G401.6 (cell line): ENCODE results near the gene PRKAG2.
"Not testable (repeated sequence)": the region's sequence is repeated elsewhere in the genome, so short reads cannot be mapped to it uniquely, and the experiment has no call there.

Experiments
- FAIRE-seq: peaks from 2 replicates; lab custom pipeline; 2012; peaks lifted over from hg19 to GRCh38; lab: Jason Lieb, UNC

Gene PRKAG2

DNA sequence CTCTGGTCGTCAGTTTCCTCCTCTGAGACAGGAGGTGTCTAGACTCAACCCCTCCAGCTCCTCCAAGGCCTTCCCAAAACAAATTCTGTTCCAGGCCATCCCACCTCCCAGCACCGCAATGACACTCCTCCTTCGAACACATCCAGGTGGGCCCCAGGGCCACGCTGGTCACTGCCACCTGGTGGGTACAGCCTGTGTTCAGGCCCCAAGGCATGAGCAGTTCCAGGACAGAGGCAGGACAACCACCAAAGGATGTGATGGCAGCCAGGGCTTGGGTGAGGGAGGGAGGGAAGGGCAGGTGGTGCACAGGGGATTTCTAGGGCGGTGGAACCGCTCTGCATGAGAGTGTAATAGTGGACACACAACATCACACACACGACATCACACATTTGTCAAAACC, 76.5 kb downstream of the PRKAG2 start:
- no peak for FAIRE-seq

DNA sequence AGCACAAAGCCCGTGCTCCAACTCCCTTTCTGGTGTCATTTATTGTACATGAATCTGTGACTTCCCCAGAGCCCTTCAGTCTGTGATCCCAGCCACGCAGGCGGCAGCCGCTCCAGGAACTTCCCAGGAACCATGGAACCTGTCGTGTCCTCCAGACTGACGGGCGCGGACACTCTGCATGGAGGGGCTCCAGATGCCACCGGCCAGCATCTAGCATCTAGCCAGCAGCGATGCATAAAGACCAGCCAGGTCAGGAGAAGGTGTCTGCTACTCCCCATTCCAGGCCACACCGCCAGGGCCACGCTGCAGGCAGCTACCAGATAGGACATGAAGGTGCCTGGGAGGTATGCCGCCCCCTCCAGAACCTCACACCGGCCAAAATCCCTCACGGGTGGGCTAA, 77.4 kb downstream of the PRKAG2 start:
- FAIRE-seq = no peak

DNA sequence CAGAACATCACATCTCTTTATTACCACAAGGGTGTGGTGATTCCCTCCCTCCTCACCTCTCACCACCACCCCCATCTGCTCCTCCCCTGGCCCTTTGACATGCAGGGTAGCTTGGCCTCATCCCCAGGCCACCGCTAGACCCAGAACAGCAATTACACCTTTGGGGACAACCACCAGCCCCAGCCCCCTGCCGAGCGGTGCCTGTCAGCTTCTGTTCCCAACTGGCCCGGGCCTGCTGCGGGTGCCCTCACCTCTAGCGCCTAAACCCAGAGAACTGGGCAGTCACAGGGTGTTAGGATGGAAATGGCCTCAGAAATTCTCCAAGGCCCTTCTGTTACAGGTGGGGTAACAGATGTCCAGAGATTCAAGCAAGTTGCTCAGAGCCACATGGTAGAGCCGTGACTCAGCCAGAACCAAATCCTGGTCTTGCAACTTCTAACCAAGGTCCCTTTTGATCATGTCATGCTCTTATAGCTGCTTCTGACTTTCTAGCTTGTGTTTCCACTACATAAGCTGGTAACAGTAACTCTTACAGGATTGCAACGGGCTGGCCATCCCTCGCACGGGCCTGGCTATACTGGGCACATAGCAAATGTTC, 78.0 kb downstream of the PRKAG2 start:
- FAIRE-seq = no peak

DNA sequence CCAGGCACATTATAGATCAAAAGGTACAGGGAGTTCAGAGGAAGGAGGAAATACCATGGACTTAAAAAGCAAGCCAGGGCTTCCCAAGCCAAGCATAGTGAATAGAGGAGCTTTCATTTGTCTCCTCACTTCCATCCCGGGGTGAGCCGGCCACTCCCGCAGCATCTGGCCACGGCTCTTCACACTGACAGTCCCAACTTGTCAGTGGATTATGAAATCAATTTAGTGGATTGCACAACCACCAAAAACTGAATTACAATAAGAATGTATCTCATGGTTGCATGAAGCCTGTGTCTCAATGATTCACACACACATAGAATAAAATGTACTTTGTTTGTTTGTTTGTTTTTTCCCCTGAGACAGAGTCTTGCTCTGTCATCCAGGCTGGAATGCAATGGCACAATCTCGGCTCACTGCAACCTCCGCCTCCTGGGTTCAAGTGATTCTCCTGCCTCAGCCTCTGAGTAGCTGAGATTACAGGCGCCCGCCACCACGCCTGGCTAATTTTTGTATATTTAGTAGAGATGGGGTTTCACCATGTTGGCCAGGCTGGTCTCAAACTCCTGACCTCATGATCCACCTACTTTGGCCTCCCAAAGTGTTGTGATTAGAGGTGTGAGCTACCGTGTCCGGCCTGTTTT, 79.1 kb downstream of the PRKAG2 start:
- FAIRE-seq = not testable (repeated sequence)

DNA sequence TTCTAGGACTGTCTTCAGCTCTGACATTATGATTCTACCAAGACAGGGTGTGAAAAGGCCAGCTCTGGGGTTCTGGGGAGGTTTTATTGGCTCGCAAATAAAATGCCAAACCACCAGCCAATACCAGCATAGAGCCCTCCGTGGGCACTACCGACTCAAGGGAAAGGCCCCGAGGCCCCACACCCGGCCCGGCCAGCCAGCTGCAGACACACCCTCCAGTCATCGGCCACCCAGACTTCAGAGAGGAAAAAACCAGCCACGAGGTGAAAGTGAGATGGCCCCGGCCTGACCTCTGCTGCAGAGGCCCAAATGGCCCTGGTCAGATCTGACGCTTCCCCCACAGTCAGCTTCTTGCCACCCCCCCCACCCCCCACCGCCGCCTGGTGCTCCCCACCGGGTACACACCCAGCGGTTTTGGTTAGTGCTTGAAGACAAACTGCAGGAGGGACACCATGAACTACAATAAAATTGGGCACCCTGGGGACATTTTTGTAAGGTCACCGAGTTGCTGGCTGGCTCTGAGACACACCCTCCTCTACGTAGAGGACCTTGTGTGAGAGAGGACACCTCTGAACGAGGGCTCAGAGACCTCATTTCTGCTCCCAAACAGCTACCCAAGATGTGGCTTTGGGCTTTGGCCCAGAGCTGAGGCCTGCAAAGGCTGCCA, 79.9 kb downstream of the PRKAG2 start:
- FAIRE-seq = no peak

DNA sequence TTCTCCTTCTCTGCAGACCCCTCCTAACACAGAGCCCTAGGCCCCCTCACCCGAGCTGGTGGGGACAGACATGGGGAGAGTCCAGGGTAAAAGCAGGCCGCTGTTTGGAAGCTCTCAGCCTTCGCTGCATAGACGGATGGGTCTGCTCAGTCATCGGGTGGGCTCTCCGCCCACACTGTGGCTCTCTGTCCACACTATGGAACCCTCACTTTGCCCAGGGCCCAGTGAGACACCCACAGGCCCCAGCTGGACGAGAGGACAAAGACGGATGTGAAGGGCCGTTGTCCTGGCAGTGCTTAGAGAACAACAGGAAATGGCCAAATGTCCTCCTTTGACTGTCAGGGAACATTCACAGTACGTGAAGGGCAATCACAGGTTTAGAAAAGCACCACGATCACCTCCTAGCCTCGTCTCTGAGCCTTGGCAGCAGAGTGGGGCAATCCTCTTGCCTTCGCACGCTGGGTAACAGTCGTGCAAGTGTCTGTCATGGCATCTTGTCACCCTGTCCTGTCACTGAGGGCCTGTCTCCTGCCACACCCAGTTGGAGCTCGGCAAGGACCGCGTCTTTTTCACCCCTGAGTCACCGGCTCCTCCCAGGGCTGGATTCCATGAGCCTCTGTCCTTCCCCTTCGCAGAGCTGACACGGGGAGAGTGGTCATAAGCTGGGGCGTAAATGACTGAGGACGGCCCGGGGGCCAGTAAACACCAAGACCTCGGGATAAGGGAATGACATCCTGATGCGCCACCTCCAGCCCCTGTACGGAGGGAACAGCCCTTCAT, 80.6 kb downstream of the PRKAG2 start:
- no peak for FAIRE-seq

DNA sequence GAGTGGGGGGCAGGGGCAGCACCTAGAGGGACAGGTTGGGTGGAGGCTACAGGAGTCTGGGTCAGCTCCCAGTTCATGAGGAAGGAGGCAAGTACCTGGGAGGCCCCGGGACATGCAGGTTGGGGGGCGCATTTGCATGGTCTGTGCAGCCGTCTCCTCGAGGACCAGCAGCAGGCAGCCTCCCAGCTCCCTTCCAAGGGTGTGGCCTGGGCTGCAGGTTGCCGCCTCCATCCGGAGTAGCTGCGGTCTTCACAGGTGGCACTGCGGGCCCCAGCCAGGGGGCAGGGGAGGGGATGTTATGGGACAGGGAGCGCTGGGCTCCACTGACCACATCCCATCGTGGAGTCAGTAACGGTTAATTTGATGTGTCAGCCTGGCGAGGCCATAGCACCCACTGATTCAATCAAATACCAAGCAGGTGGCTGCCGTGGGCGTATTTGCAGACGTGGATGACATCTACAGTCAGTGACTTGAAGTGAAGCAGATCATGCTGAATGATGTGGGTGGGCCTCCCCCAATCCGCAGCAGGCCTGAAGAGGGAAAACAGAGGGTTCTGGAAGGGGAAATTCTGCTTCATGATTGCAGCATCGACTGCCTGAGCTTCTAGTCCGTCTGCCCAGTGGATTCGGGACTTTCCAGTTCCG, 81.6 kb downstream of the PRKAG2 start:
- no peak for FAIRE-seq

DNA sequence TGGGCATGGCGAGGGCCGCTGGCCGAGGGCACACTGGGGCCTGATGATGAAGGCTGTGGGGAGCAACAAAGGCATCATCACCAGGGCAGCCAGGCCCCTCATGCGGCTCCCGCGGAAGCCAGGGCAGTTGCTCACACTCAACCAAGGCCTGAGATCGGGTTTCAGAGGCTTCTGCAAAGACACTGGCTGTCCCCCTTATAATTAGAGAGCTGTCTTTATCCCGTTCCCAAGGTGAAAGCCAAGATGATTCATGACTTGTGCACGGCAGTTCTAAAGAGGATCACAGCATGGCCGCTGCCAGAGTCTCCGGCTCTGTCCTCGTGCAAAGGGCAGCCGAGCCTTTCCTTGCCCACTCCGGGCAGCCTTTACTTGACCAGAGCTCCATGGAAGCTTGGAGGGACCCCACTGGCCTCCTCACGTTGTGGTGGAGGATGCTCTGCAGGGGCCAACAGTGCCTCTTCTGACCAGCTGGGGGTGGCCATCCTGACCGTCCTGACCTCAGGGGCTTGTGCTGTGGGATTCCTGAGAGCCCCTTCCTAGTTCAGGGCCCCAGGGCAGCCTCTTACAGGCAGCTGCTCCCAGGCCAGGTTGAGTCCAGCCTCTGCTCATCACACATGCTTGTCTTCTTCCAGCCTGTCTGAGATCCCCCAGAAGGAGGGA, 82.3 kb downstream of the PRKAG2 start:
- no peak for FAIRE-seq

DNA sequence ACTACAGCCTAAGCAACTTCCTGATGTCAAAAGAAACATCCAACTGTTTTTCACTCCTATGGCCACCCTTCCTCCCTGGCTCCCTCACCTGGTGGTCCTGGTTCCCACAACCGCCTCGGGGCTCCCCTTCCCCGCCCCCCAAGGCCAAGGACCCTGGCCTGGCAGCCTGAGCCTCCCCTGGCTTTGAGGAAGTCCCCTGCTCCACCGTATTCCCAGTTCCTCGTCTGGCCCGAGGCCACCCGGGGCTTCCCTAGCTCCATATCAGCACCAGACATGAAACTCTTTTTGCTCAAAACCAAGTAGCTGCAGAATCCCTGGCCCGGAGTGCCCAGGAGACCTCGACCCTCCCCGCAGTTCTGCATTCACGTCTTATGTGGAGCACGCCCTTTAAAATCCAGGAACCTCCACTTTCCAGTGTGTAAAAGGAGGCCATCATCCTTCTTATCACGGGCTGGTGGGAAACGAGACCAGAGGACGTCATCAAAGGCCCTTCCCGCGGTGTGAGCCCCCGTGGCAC, 82.9 kb downstream of the PRKAG2 start:
- FAIRE-seq = no peak

DNA sequence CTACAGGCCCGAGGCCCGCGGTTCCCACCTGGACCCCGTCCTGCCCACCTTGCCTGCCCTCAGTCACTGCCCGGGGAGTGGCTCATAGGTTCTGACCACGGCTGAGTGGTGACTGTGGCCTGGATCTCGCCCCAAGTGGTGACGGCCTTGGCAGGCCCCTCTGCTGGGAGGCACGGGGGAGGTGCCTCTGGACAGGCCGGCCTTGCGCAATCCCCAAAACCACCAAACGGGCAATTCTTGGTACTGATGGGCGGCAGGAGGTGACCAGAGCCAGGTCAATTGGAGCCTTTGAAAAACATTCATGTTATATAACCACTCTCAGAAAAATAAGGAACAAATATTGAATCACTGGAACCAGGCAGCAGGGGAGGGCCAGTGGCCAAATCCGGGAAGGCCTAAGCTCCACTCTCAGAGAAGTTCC, 83.4 kb downstream of the PRKAG2 start:
- FAIRE-seq = no peak

DNA sequence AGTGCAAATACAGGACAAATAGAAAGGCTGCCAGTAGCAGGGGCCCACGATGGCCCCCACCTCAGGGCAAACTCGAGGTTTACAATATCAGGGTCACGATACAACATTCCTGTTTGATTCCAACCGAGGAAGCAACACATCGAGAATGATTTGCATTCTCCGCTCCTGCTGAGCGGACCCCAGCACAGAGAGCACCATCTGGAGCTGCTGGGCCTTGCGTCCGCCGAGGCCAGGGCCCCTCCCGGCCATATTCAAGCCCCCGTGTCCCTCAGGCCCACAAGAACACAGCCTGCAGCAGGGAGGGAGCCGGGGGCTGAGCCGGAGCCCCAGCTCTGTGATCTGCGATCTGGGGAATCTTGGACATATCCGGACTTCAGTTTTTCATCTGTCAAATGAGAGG, 84.3 kb downstream of the PRKAG2 start:
- no peak for FAIRE-seq

DNA sequence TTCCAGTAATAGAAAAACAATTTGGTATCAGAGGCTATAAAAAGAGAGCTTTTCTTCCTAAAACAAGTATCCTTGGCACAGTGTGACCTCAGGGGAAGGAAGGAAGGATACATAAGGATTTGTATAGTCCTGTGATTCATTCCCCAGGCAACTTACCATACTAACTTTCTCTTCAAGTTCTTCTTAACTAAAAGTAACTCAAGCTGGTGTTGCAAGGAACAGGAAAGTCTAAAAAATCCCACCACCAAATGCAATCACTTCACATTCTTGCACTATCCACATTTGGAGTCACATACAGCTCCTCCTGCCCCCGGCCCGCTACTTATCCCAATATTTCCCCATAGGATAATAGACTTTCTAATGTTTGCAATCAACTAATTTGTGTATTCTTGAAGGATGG, 84.8 kb downstream of the PRKAG2 start:
- no peak for FAIRE-seq

DNA sequence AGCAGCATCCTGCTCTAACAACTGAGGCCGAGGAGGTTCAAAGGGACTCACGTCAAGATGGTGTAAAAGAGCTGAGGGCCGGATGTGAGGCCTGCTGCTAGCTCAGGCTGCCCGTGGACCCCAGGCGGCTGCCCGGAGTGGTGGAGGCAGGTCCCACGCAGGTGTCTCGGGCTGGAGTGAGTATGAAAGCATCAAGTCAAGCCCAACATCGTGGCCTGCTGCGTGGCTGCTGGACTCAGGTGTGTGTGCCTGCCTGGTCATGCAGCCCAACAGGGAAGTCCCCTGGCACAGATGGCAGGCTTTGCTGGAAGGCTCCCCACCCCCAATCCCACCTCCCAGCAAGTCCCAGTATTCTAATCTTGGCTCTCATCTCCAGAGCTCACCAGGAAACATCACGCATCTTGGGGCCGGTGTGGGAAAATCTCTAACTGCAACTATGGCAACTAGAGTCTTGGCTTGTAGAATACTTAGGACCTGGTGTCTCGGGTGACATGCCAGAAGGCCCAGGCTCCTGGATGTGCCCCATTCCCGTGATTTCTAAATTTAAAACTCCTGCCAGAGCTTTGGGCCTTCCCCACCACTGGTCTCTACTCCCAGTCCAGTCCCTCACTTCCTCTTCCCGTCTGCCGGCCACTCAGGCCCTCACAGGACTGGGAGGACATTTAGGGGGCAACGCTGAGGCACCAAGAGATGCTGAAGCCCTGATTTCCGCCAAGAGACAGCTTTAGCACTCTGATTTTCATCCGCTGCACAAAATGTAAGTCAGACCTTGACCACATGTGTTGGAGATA, 85.9 kb downstream of the PRKAG2 start:
- no peak for FAIRE-seq

DNA sequence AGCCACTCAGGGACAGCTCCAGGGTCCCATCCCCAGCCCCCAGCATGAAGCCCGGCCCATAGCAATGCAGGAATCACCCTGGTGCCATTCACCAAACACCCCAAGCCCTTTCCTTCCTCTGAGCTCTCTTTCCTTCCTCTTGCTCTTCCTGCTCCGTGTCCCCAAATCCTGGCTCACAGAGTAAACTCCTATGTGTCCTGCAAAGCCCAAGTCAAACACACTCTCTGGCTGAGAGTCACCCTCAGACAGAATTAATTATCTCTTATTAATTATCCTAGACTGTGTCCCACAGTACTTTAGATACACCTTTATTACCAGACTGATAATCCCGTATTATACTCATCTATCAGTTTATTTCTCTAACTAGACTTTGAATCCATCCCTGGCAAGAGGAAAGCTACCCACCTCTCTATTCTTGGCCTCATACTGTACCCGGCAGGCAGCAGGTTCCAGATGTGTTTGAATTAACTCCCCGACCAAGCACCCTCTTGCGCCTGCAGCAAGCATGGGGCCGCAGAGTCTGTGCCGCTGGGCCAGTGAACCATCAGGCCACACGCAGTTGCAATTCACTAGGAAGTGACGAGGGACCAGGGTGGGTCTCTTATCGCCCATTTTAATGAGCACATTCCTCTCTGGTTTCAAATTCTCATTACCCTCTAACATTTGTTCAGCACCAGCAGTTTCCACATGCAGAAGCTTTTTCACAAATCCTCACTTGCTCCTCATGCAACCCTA, 86.7 kb downstream of the PRKAG2 start:
- FAIRE-seq = no peak

DNA sequence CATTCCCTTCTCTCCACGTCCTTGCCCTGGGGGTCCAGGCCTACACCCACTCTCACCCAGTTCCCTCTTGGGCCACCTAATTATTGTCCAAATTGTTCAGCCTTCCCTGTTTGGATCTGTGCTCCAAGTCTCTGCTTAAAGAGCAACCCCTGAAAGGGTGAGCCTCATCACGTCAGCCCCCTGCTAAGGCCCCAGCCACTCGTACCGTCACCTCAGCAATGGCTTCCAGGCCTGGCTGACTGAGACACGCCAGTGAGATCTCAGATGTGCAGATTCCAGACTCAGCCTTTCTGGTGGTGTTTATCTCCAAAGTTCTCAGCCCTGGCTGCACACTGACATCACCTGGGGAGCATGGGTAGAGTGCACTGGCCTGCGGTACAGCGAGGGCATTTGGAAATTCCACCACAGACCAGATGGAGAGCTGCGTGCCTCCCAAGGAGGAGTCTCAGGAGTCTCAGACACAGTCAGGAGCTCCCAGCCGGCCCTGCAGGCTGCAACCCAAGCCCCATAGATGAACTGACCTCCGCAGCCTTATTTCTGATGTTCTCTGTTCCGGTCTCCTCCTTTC, 87.5 kb downstream of the PRKAG2 start:
- FAIRE-seq = no peak

DNA sequence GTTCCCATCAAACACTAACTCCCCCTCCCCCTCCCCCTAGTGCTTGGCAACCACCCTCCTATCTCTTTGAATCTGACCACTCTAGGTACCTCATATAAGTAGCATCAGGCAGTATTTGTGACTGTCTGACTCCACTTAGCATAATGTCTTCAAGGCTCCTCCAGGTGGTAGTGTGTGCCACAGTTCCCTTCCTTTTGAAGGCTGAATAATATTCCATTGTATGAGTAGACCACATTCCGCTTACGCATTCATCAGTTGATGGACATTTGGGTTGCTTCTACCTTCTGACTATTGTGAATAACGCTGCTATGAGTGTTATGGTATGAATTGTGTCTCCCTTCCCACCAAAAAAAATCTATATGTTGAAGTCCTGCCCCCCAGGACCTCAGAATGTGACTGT, 89.6 kb downstream of the PRKAG2 start:
- FAIRE-seq = no peak

DNA sequence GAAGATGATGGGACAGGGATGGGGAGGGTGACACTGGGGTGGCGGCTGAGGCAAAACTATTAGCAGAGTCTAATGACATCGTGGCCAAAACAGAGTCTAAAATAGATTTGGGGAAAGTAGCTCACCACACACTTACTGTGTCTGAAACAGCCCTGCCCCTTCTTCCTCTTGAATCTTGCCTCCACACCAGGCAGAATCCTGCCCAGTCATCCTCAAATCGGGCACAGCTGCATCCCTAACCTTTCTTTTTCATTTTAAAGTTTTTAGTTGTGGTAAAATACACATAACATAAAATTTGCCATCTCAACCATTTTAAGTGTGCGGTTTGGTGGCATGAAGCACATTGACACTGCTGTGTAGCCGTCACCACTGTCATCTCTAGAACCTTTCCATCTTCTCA, 90.0 kb downstream of the PRKAG2 start:
- FAIRE-seq = no peak

DNA sequence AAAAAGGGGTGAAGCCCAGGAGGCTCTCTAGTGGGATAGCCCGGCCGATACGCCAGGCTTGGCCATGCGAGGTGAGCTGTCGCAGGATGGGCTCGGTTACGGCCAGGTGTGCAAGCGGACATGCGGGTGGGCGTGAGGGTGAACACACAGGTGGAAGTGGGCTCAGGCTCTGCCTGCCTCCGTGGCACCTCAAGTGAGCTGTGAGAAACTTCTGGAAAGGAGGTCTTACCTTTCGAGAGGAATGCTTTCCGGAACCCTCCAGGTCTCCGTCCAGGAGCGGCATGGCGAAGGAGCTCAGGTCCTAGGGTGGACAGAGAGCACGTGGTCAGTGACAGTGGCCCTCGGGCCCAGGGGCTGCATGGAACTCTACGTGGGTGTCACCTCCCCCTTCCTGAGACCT, 90.7 kb downstream of the PRKAG2 start:
- no peak for FAIRE-seq

DNA sequence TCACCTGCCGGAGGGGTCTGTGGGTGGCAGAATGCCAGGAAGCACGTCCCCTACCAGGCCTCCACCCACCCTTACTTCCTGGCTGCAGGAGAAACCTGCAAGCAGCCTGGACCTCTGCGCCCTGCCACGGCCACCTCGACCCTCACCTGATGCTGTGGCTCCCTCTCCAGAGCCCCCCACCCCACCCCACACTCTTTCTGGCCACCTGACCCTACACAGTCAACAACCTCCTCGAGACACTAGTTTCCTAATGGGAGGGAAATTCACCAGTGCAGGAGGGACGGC, 91.3 kb downstream of the PRKAG2 start:
- no peak for FAIRE-seq
